Keratinocyte (primary cell): ENCODE measurements around the gene ACTR3.

Experiments
- EZH2 ChIP-seq: IDR thresholded peaks from one replicate; pipeline ENCODE4 v1.6.1; 2012; ENCODE audit warnings: inconsistent platforms, mild to moderate bottlenecking, low read length, moderate library complexity
- TF ChIP-seq, protein P1 (sequence below), 3 experiments: IDR thresholded peaks in 1 of 3; conservative IDR thresholded peaks in 1 of 3; optimal IDR thresholded peaks in 1 of 3; 2 replicates in 2 of 3; 3 replicates in 1 of 3; pipeline versions ENCODE3 to v1.5.1; 2011; ENCODE audit warnings: low read length in 3 of 3, mild to moderate bottlenecking in 3 of 3, moderate library complexity in 2 of 3, control low read depth in 1 of 3, inconsistent platforms in 1 of 3; ENCODE audit not compliant: insufficient read depth in 2 of 3; ENCODE audit errors: extremely low read depth in 1 of 3

DNA sequence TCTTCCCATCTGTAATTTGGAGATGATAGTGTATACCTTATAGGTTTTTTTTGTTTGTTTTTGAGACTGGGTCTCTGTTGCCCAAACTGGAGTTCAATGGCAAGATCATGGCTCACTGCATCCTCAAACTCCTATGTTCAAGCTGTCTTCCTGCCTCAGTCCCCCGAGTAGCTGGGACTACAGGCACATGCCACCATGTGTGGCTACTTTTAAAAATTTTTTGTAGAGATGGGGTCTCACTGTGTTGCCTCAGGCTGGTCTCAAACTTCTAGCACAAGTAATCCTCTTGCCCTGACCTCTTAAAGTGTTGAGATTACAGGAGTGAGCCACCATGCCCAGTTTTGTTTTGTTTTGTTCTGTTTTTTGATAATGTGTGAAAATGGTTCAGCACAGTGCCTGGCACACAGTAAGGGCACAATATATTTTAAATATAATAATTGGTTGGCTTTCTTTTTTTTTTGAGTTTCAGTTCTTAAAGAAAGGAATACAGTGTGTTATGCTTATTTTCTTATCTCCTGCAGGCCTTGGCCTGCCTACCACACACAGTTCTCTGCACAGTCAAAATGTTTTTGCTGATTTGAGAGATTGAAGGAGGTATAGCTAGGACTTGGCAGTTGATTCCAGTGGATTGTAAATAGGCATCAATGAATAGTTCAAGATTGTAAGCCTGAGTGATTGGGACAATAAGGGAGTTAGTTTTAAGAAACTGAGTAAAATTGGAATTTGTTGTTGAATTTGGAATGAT lies 6.1 kb downstream of the ACTR3 start:
- TF ChIP-seq, protein P1, sequence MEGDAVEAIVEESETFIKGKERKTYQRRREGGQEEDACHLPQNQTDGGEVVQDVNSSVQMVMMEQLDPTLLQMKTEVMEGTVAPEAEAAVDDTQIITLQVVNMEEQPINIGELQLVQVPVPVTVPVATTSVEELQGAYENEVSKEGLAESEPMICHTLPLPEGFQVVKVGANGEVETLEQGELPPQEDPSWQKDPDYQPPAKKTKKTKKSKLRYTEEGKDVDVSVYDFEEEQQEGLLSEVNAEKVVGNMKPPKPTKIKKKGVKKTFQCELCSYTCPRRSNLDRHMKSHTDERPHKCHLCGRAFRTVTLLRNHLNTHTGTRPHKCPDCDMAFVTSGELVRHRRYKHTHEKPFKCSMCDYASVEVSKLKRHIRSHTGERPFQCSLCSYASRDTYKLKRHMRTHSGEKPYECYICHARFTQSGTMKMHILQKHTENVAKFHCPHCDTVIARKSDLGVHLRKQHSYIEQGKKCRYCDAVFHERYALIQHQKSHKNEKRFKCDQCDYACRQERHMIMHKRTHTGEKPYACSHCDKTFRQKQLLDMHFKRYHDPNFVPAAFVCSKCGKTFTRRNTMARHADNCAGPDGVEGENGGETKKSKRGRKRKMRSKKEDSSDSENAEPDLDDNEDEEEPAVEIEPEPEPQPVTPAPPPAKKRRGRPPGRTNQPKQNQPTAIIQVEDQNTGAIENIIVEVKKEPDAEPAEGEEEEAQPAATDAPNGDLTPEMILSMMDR (optimal IDR thresholded peaks at IDR 0.05 in 1 of 3, IDR thresholded peaks at IDR 0.05 in 1 of 3, conservative IDR thresholded peaks at IDR 0.05 in 1 of 3; ENCODE audit: extremely low read depth in 1 of 3, insufficient read depth in 2 of 3, low read length in 3 of 3), result no peak
- TF ChIP-seq EZH2, result no peak
